Right ventricle myocardium inferior (tissue), 1 donor: ENCODE measurements around the gene MSX2. TPM values are rescaled to one million over a fixed set of nuclear protein-coding genes. Genes with fewer than 3 reads are reported as not detected.

ENCODE experiments used
- ATAC-seq: fragments of 200-7000 bp; cut with Tn5 transposase; one replicate; pipeline ENCODE4 v1.9.1; 2020; ENCODE audit warnings: mild to moderate bottlenecking, moderate library complexity
- DNase-seq: peaks from one replicate; pipeline ENCODE4 v3.0.0; 2021; ENCODE audit errors: missing footprints
- intact Hi-C: fragments of 100-400 bp; cut with DNase I; formaldehyde crosslinking; loops from one replicate; pipeline ENCODE4 v1.11.0; 2022
- total RNA-seq: library from RNA; stranded (reverse); fragmentation: NEBNext Ultra II Directional; extraction: Animal tissue kit (Norgen Biotek cat#: 25700); gene quantifications from one replicate; pipeline ENCODE4 v1.2.1, GENCODE V29; 2021
- donor health status: DM: no; HTN: yes; CAD: no; lungs with severe emphysema.

Gene MSX2
- total RNA-seq, 1 donor from 2014 or later, result 1.4 TPM

- DNase-seq, result no peak
Measured at GRCh38 chr5:174715804-174716203, 8.6 kb upstream of the MSX2 start.

GRCh38 chr5:174717826-174718455 is 6.4 kb upstream of the MSX2 start:
- DNase-seq (no peak), ATAC-seq (no peak)
- intact Hi-C loops, result no loop called here

More at GRCh38 chr5:174715804-174716203, 8.6 kb upstream of the MSX2 start:
- ATAC-seq, result no peak
- intact Hi-C loops, result no loop called here

- DNase-seq (no peak), ATAC-seq (no peak)
- intact Hi-C loops, result no loop called here
Measured at GRCh38 chr5:174718880-174719610, 5.3 kb upstream of the MSX2 start.

GRCh38 chr5:174719793-174720611 is 4.4 kb upstream of the MSX2 start:
- ATAC-seq (no peak), DNase-seq (no peak)
- intact Hi-C loops, result no loop called here

GRCh38 chr5:174720612-174721529 is 3.5 kb upstream of the MSX2 start:
- no peak for ATAC-seq
- DNase-seq, result no peak
- intact Hi-C loops, result no loop called here

- ATAC-seq (no peak), DNase-seq (no peak)
- intact Hi-C loops, result no loop called here
Measured at GRCh38 chr5:174721530-174722432, 2.6 kb upstream of the MSX2 start.

GRCh38 chr5:174722500-174722899 is 1.9 kb upstream of the MSX2 start:
- ATAC-seq (no peak), DNase-seq (no peak)
- intact Hi-C loops, result no loop called here

- DNase-seq (no peak), ATAC-seq (no peak)
- intact Hi-C loops, result no loop called here
Measured at GRCh38 chr5:174723315-174723978, 935 bp upstream of the MSX2 start.

- intact Hi-C loops, result no loop called here
- DNase-seq, result no peak
- no peak for ATAC-seq
Measured at GRCh38 chr5:174723979-174724483, 351 bp upstream of the MSX2 start.

GRCh38 chr5:174725261-174725990 is 1.0 kb downstream of the MSX2 start:
- no peak for ATAC-seq

GRCh38 chr5:174725991-174726601 is 1.7 kb downstream of the MSX2 start:
- ATAC-seq, result no peak
- no peak for DNase-seq
- intact Hi-C loops, result no loop called here

More at GRCh38 chr5:174725261-174725990, 1.0 kb downstream of the MSX2 start:
- intact Hi-C loops, result no loop called here
- DNase-seq, result no peak

GRCh38 chr5:174726916-174727793 is 2.8 kb downstream of the MSX2 start:
- intact Hi-C loops, result no loop called here
- no peak for ATAC-seq

GRCh38 chr5:174727794-174728680 is 3.7 kb downstream of the MSX2 start:
- intact Hi-C loops, result no loop called here
- ATAC-seq, result no peak
- no peak for DNase-seq

More at GRCh38 chr5:174726916-174727793, 2.8 kb downstream of the MSX2 start:
- no peak for DNase-seq

GRCh38 chr5:174729075-174729680 is 4.8 kb downstream of the MSX2 start:
- ATAC-seq, result no peak
- intact Hi-C loops, result no loop called here
- no peak for DNase-seq
